Keratinocyte (primary cell): ENCODE data around the gene SPACA1.

Experiments
- CTCF ChIP-seq, 3 experiments: IDR thresholded peaks in 1 of 3; conservative IDR thresholded peaks in 1 of 3; optimal IDR thresholded peaks in 1 of 3; 2 replicates in 2 of 3; 3 replicates in 1 of 3; pipeline versions ENCODE3 to v1.5.1; 2011; ENCODE audit warnings: low read length in 3 of 3, mild to moderate bottlenecking in 3 of 3, moderate library complexity in 2 of 3, control low read depth in 1 of 3, inconsistent platforms in 1 of 3; ENCODE audit not compliant: insufficient read depth in 2 of 3; ENCODE audit errors: extremely low read depth in 1 of 3
- EZH2 ChIP-seq: IDR thresholded peaks from one replicate; pipeline ENCODE4 v1.6.1; 2012; ENCODE audit warnings: inconsistent platforms, mild to moderate bottlenecking, low read length, moderate library complexity

DNA sequence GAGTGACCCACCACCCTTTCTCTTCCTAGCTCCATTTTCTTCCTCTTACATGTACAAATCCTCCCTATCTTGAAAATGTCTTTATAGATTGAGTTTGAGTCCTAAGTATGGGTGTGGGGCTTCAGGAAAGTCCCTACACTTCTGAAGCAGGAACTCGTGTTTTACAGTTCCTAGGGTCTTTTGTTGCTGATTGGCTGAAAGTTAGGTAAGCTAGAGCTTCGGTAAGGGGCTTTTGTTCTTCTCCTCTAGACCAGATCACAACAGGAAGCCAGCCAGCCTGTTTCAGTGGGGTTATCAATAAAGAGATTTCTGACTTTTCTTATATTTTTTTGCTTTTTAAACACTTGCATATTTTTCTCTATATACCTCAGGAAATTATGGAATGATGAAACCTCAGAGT is 67.2 kb downstream of the SPACA1 start:
- TF ChIP-seq CTCF (optimal IDR thresholded peaks at IDR 0.05 in 1 of 3, IDR thresholded peaks at IDR 0.05 in 1 of 3, conservative IDR thresholded peaks at IDR 0.05 in 1 of 3; ENCODE audit: extremely low read depth in 1 of 3, insufficient read depth in 2 of 3, low read length in 3 of 3) (no peak), EZH2 (no peak)
